Neural progenitor cell (in vitro differentiated cells): ENCODE data around the gene PLA2G1B. TPM values are rescaled to one million over a fixed set of nuclear protein-coding genes. Genes with fewer than 3 reads are reported as not detected.

Source experiments
- DNase-seq: peaks from one replicate; pipeline ENCODE4 v3.0.0-alpha.2; 2016; ENCODE audit warnings: low spot score
- H2AFZ ChIP-seq: fragments of 200-600 bp; sonication (generic); replicated peaks from 2 replicates; pipeline ENCODE4 v1.6.1; 2016; ENCODE audit warnings: antibody characterized with exemption
- H3F3A ChIP-seq: fragments of 200-600 bp; sonication (generic); 2 replicates; pipeline ENCODE4 v1.6.1; 2016; ENCODE audit warnings: antibody characterized with exemption, low read depth
- H3K27ac ChIP-seq: fragments of 200-600 bp; sonication (generic); 2 replicates; pipeline ENCODE4 v1.5.1; 2016; ENCODE audit warnings: mild to moderate bottlenecking
- H3K27me3 ChIP-seq: fragments of 200-600 bp; sonication (generic); 2 replicates; pipeline ENCODE4 v1.6.1; 2016; ENCODE audit warnings: mild to moderate bottlenecking, moderate library complexity
- H3K36me3 ChIP-seq: fragments of 200-600 bp; sonication (generic); 2 replicates; pipeline ENCODE4 v1.5.1; 2016
- H3K4me1 ChIP-seq: fragments of 200-600 bp; sonication (generic); 2 replicates; pipeline ENCODE4 v1.6.1; 2016; ENCODE audit warnings: mixed run types
- H3K4me2 ChIP-seq: fragments of 200-600 bp; sonication (generic); 2 replicates; pipeline ENCODE4 v1.6.1; 2016
- H3K4me3 ChIP-seq: fragments of 200-600 bp; sonication (generic); 2 replicates; pipeline ENCODE4 v1.5.1; 2016
- H3K79me2 ChIP-seq: fragments of 200-600 bp; sonication (generic); 2 replicates; pipeline ENCODE4 v1.6.1; 2016; ENCODE audit warnings: low read depth
- H3K9ac ChIP-seq: fragments of 200-600 bp; sonication (generic); 2 replicates; pipeline ENCODE4 v1.6.1; 2016
- H3K9me3 ChIP-seq: fragments of 200-600 bp; sonication (generic); 2 replicates; pipeline ENCODE4 v1.5.1; 2016; ENCODE audit warnings: low read depth
- H4K20me1 ChIP-seq: fragments of 200-600 bp; sonication (generic); 2 replicates; pipeline ENCODE4 v1.6.1; 2016; ENCODE audit warnings: low read depth
- H3K27ac Mint-ChIP-seq: 3 replicates; pipeline ENCODE4 v1.8.0; 2021; ENCODE audit warnings: mixed read lengths
- H3K27me3 Mint-ChIP-seq: 2 replicates; pipeline ENCODE4 v1.8.0; 2022; ENCODE audit warnings: low read depth, mild to moderate bottlenecking, inconsistent platforms, moderate library complexity, mixed read lengths; ENCODE audit not compliant: insufficient read depth
- H3K36me3 Mint-ChIP-seq: 3 replicates; pipeline ENCODE4 v1.8.0; 2021; ENCODE audit warnings: mixed read lengths
- H3K4me1 Mint-ChIP-seq: 3 replicates; pipeline ENCODE4 v1.8.0; 2021; ENCODE audit warnings: mixed read lengths
- H3K4me3 Mint-ChIP-seq: 3 replicates; pipeline ENCODE4 v1.8.0; 2021; ENCODE audit warnings: mild to moderate bottlenecking, moderate library complexity, mixed read lengths
- H3K9me3 Mint-ChIP-seq: 3 replicates; pipeline ENCODE4 v1.8.0; 2020; ENCODE audit warnings: mixed read lengths
- CTCF ChIP-seq: fragments of 200-600 bp; sonication (generic); IDR thresholded peaks from 2 replicates; pipeline ENCODE4 v1.5.1; 2017; ENCODE audit warnings: antibody characterized with exemption, mild to moderate bottlenecking
- EZH2 ChIP-seq: fragments of 200-600 bp; sonication (generic); IDR thresholded peaks from 2 replicates; pipeline ENCODE4 v1.6.1; 2017; ENCODE audit warnings: antibody characterized with exemption, mild to moderate bottlenecking, moderate library complexity
- EZH2phosphoT487 ChIP-seq: fragments of 200-600 bp; sonication (generic); IDR thresholded peaks from 2 replicates; pipeline ENCODE4 v1.6.1; 2017; ENCODE audit warnings: antibody characterized with exemption
- total RNA-seq: library from RNA; depleted of rRNA; stranded (reverse); fragments of >200 nt; gene quantifications from 2 replicates; pipeline ENCODE4 v1.2.3, GENCODE V29; 2015; ENCODE audit warnings: low replicate concordance

The PLA2G1B gene
- total RNA-seq, 1 donor from 2014 or later: not detected

- H3K36me3 Mint-ChIP-seq: peaks cover 6% of the 10 kb centered on the region
- Histone ChIP-seq H3F3A (peaks cover 26% of the 10 kb centered on the region), H3K9ac (no peak overlapping the region), H4K20me1 (no peaks in the 10 kb centered on the region), H3K4me2 (no peak overlapping the region), H3K4me3 (no peak overlapping the region), H3K79me2 (no peaks in the 10 kb centered on the region), H3K4me1 (peaks cover 31% of the 10 kb centered on the region), H3K9me3 (no peaks in the 10 kb centered on the region), H3K27me3 (no peaks in the 10 kb centered on the region), H2AFZ (no peak overlapping the region), H3K36me3 (no peaks in the 10 kb centered on the region), H3K27ac (no peak overlapping the region)
- peaks cover 3% of the 10 kb centered on the region for H3K27me3 Mint-ChIP-seq
- no peak for TF ChIP-seq EZH2
- no peak for TF ChIP-seq CTCF
- TF ChIP-seq EZH2phosphoT487: no peak
- H3K27ac Mint-ChIP-seq: no peak overlapping the region
- H3K4me3 Mint-ChIP-seq: peak overlapping the region; percentile 52
- H3K4me1 Mint-ChIP-seq: peaks cover 53% of the 10 kb centered on the region
- DNase-seq: no peak
- H3K9me3 Mint-ChIP-seq: no peaks in the 10 kb centered on the region
Measured at GRCh38 chr12:120376009-120376408, 48.4 kb upstream of the PLA2G1B start.

- DNase-seq: no peak
- Histone ChIP-seq H4K20me1 (no peaks in the 10 kb centered on the region), H3K9ac (no peak overlapping the region), H3K4me2 (no peak overlapping the region), H3F3A (peaks cover 32% of the 10 kb centered on the region), H3K27ac (no peak overlapping the region), H3K4me3 (no peak overlapping the region), H3K27me3 (no peaks in the 10 kb centered on the region), H3K36me3 (no peaks in the 10 kb centered on the region), H3K4me1 (peaks cover 41% of the 10 kb centered on the region), H2AFZ (no peak overlapping the region), H3K9me3 (no peaks in the 10 kb centered on the region), H3K79me2 (peaks cover 14% of the 10 kb centered on the region)
- peaks cover 69% of the 10 kb centered on the region for H3K4me1 Mint-ChIP-seq
- H3K4me3 Mint-ChIP-seq: no peak overlapping the region
- no peak for TF ChIP-seq CTCF
- no peak for TF ChIP-seq EZH2
- TF ChIP-seq EZH2phosphoT487: no peak
- peaks cover 14% of the 10 kb centered on the region for H3K36me3 Mint-ChIP-seq
- H3K9me3 Mint-ChIP-seq: peaks cover 3% of the 10 kb centered on the region
- H3K27me3 Mint-ChIP-seq: peaks cover 7% of the 10 kb centered on the region
- H3K27ac Mint-ChIP-seq: peak overlapping the region; percentile 70
Measured at GRCh38 chr12:120373683-120374082, 46.1 kb upstream of the PLA2G1B start.

- Histone ChIP-seq H3K4me3 (peak overlapping the region; percentile 100), H3K4me1 (peaks cover 40% of the 10 kb centered on the region), H4K20me1 (peaks cover 23% of the 10 kb centered on the region), H3K79me2 (peaks cover 45% of the 10 kb centered on the region), H3F3A (peaks cover 43% of the 10 kb centered on the region), H3K36me3 (no peaks in the 10 kb centered on the region), H3K27ac (no peak overlapping the region), H2AFZ (no peak overlapping the region), H3K9me3 (no peaks in the 10 kb centered on the region), H3K27me3 (no peaks in the 10 kb centered on the region), H3K4me2 (peak overlapping the region; percentile 100), H3K9ac (no peak overlapping the region)
- Mint-ChIP-seq H3K9me3 (peaks cover 3% of the 10 kb centered on the region), H3K36me3 (peaks cover 35% of the 10 kb centered on the region), H3K4me1 (peaks cover 64% of the 10 kb centered on the region), H3K27ac (peak overlapping the region; percentile 98), H3K4me3 (peak overlapping the region; percentile 97), H3K27me3 (peaks cover 15% of the 10 kb centered on the region)
- no peak for TF ChIP-seq EZH2phosphoT487
- no peak for TF ChIP-seq EZH2
- no peak for TF ChIP-seq CTCF
- no peak for DNase-seq
Measured at GRCh38 chr12:120370343-120371243, 43.0 kb upstream of the PLA2G1B start.
